Central memory CD8-positive, alpha-beta T cell (primary cell): ENCODE measurements around the gene RNU2-63P.
"Not testable (repeated sequence)": the region's sequence is repeated elsewhere in the genome, so short reads cannot be mapped to it uniquely, and the experiment has no call there.

Source experiments
- ATAC-seq: fragments of 150-1000 bp; cut with Tn5 transposase; replicated peaks from 2 replicates; pipeline ENCODE4 v1.10.0; 2022; ENCODE audit warnings: mild to moderate bottlenecking, moderate FRiP score, moderate number of reproducible peaks; ENCODE audit not compliant: poor library complexity, severe bottlenecking; ENCODE audit errors: extremely low read depth
- DNase-seq, 2 donors: peaks; one replicate each; pipeline ENCODE4 v3.0.0; 2021; ENCODE audit warnings: low spot score in 2 of 2
- H3K27ac Mint-ChIP-seq: one replicate; pipeline ENCODE4 v1.8.0; 2022; ENCODE audit warnings: low read depth, mild to moderate bottlenecking, moderate library complexity, mixed read lengths
- H3K27me3 Mint-ChIP-seq: one replicate; pipeline ENCODE4 v1.8.0; 2022; ENCODE audit warnings: mixed read lengths
- H3K36me3 Mint-ChIP-seq: one replicate; pipeline ENCODE4 v1.8.0; 2022; ENCODE audit warnings: mild to moderate bottlenecking, moderate library complexity, mixed read lengths; ENCODE audit not compliant: insufficient read depth
- H3K4me1 Mint-ChIP-seq: one replicate; pipeline ENCODE4 v1.8.0; 2022; ENCODE audit warnings: mixed read lengths
- H3K4me3 Mint-ChIP-seq: one replicate; pipeline ENCODE4 v1.8.0; 2022; ENCODE audit warnings: mild to moderate bottlenecking, moderate library complexity, mixed read lengths
- H3K9me3 Mint-ChIP-seq: one replicate; pipeline ENCODE4 v1.8.0; 2022; ENCODE audit warnings: mixed read lengths

Gene RNU2-63P

GRCh38 chr2:88049622-88050021 is 33.3 kb upstream of the RNU2-63P start:
- Mint-ChIP-seq H3K4me1 (peaks cover 38% of the 10 kb centered on the region), H3K27ac (no peak overlapping the region), H3K27me3 (no peaks in the 10 kb centered on the region), H3K4me3 (no peak overlapping the region), H3K36me3 (peaks cover 11% of the 10 kb centered on the region), H3K9me3 (no peaks in the 10 kb centered on the region)
- ATAC-seq (no peak), DNase-seq (no peak)

GRCh38 chr2:88048541-88048940 is 32.2 kb upstream of the RNU2-63P start:
- Mint-ChIP-seq H3K4me3 (no peak overlapping the region), H3K27ac (peak overlapping the region; percentile 25), H3K9me3 (no peaks in the 10 kb centered on the region), H3K27me3 (no peaks in the 10 kb centered on the region), H3K4me1 (peaks cover 27% of the 10 kb centered on the region), H3K36me3 (peaks cover 10% of the 10 kb centered on the region)
- no peak for ATAC-seq
- no peak for DNase-seq

GRCh38 chr2:88045561-88045960 is 29.2 kb upstream of the RNU2-63P start:
- not testable (repeated sequence) for DNase-seq
- H3K27ac Mint-ChIP-seq, result peak overlapping the region; percentile 9

GRCh38 chr2:88042476-88042875 is 26.1 kb upstream of the RNU2-63P start:
- DNase-seq (no peak), ATAC-seq (no peak)
- peaks cover 35% of the 10 kb centered on the region for H3K4me1 Mint-ChIP-seq
- no peaks in the 10 kb centered on the region for H3K36me3 Mint-ChIP-seq
- H3K4me3 Mint-ChIP-seq, result no peak overlapping the region
- H3K27me3 Mint-ChIP-seq, result no peaks in the 10 kb centered on the region
- H3K27ac Mint-ChIP-seq, result no peak overlapping the region
- no peaks in the 10 kb centered on the region for H3K9me3 Mint-ChIP-seq

More at GRCh38 chr2:88045561-88045960, 29.2 kb upstream of the RNU2-63P start:
- H3K4me3 Mint-ChIP-seq, H3K36me3 Mint-ChIP-seq, H3K27me3 Mint-ChIP-seq, H3K9me3 Mint-ChIP-seq, ATAC-seq: not testable (repeated sequence)
- peaks cover 29% of the 10 kb centered on the region for H3K4me1 Mint-ChIP-seq

- H3K27me3 Mint-ChIP-seq, result no peaks in the 10 kb centered on the region
Measured at GRCh38 chr2:88038263-88039105, 22.1 kb upstream of the RNU2-63P start.

GRCh38 chr2:88036606-88037005 is 20.3 kb upstream of the RNU2-63P start:
- DNase-seq, result no peak
- Mint-ChIP-seq H3K9me3 (no peaks in the 10 kb centered on the region), H3K4me3 (no peak overlapping the region), H3K4me1 (peaks cover 24% of the 10 kb centered on the region), H3K27ac (no peak overlapping the region), H3K27me3 (no peaks in the 10 kb centered on the region), H3K36me3 (peaks cover 15% of the 10 kb centered on the region)
- no peak for ATAC-seq

More at GRCh38 chr2:88038263-88039105, 22.1 kb upstream of the RNU2-63P start:
- Mint-ChIP-seq H3K36me3 (peaks cover 4% of the 10 kb centered on the region), H3K9me3 (no peaks in the 10 kb centered on the region), H3K4me1 (peaks cover 30% of the 10 kb centered on the region), H3K27ac (peak overlapping the region; percentile 2), H3K4me3 (no peak overlapping the region)
- ATAC-seq (no peak), DNase-seq (no peak)

- Mint-ChIP-seq H3K4me3 (no peak overlapping the region), H3K4me1 (peaks cover 24% of the 10 kb centered on the region), H3K27ac (no peak overlapping the region), H3K27me3 (no peaks in the 10 kb centered on the region), H3K36me3 (peaks cover 17% of the 10 kb centered on the region), H3K9me3 (no peaks in the 10 kb centered on the region)
- ATAC-seq (no peak), DNase-seq (no peak)
Measured at GRCh38 chr2:88036182-88036581, 19.8 kb upstream of the RNU2-63P start.

GRCh38 chr2:88032070-88032702 is 15.8 kb upstream of the RNU2-63P start:
- DNase-seq, result no peak
- Mint-ChIP-seq H3K4me1 (peaks cover 6% of the 10 kb centered on the region), H3K27me3 (no peaks in the 10 kb centered on the region), H3K4me3 (no peak overlapping the region), H3K36me3 (peaks cover 40% of the 10 kb centered on the region), H3K27ac (no peak overlapping the region), H3K9me3 (no peaks in the 10 kb centered on the region)
- no peak for ATAC-seq

GRCh38 chr2:88028931-88029330 is 12.6 kb upstream of the RNU2-63P start:
- DNase-seq (no peak), ATAC-seq (no peak)
- Mint-ChIP-seq H3K4me1 (no peaks in the 10 kb centered on the region), H3K36me3 (peaks cover 42% of the 10 kb centered on the region), H3K27me3 (no peaks in the 10 kb centered on the region), H3K4me3 (no peak overlapping the region), H3K27ac (no peak overlapping the region), H3K9me3 (no peaks in the 10 kb centered on the region)

- Mint-ChIP-seq H3K9me3 (no peaks in the 10 kb centered on the region), H3K4me1 (no peaks in the 10 kb centered on the region), H3K27me3 (no peaks in the 10 kb centered on the region), H3K4me3 (no peak overlapping the region), H3K36me3 (peaks cover 37% of the 10 kb centered on the region), H3K27ac (peak overlapping the region; percentile 5)
- DNase-seq (no peak), ATAC-seq (no peak)
Measured at GRCh38 chr2:88027697-88028389, 11.5 kb upstream of the RNU2-63P start.

- H3K4me3 Mint-ChIP-seq, result no peak overlapping the region
- no peak overlapping the region for H3K27ac Mint-ChIP-seq
- H3K4me1 Mint-ChIP-seq, result no peaks in the 10 kb centered on the region
- no peak for DNase-seq
- H3K36me3 Mint-ChIP-seq, result peaks cover 23% of the 10 kb centered on the region
- ATAC-seq, result no peak
- no peaks in the 10 kb centered on the region for H3K27me3 Mint-ChIP-seq
- no peaks in the 10 kb centered on the region for H3K9me3 Mint-ChIP-seq
Measured at GRCh38 chr2:88024509-88024908, 8.2 kb upstream of the RNU2-63P start.

GRCh38 chr2:88022669-88022921 is 6.2 kb upstream of the RNU2-63P start:
- H3K4me1 Mint-ChIP-seq, result peaks cover 4% of the 10 kb centered on the region
- peaks cover 11% of the 10 kb centered on the region for H3K36me3 Mint-ChIP-seq
- H3K27me3 Mint-ChIP-seq, result no peaks in the 10 kb centered on the region
- no peak overlapping the region for H3K27ac Mint-ChIP-seq
- ATAC-seq (no peak), DNase-seq (no peak)
- H3K9me3 Mint-ChIP-seq, result no peaks in the 10 kb centered on the region
- H3K4me3 Mint-ChIP-seq, result no peak overlapping the region

- Mint-ChIP-seq H3K36me3 (peaks cover 14% of the 10 kb centered on the region), H3K4me1 (peaks cover 19% of the 10 kb centered on the region), H3K27me3 (no peaks in the 10 kb centered on the region), H3K9me3 (no peaks in the 10 kb centered on the region), H3K27ac (no peak overlapping the region), H3K4me3 (no peak overlapping the region)
- no peak for DNase-seq
- no peak for ATAC-seq
Measured at GRCh38 chr2:88019985-88020384, 3.6 kb upstream of the RNU2-63P start.
